HepG2 (cell line): Measurements from ENCODE around the gene AXIN2. TPM values are rescaled to one million over a fixed set of nuclear protein-coding genes. Genes with fewer than 3 reads are reported as not detected.

Source experiments
- ATF1 ChIP-seq: IDR thresholded peaks from 2 replicates; pipeline ENCODE4 v1.6.1; 2016; ENCODE audit warnings: mild to moderate bottlenecking, control low read depth
- BORCS8-MEF2B ChIP-seq: sonication (generic); formaldehyde crosslinking; IDR thresholded peaks from 2 replicates; pipeline ENCODE4 v1.8.0; 2022; ENCODE audit warnings: mild to moderate bottlenecking, missing genetic modification reagents
- CC2D1A ChIP-seq: sonication (generic); formaldehyde crosslinking; IDR thresholded peaks from 2 replicates; pipeline ENCODE4 v1.8.1; 2023; ENCODE audit warnings: mild to moderate bottlenecking, missing genetic modification reagents
- FOSL1 ChIP-seq: sonication (generic); formaldehyde crosslinking; IDR thresholded peaks from 2 replicates; pipeline ENCODE4 v1.9.0; 2021; ENCODE audit warnings: missing genetic modification reagents, borderline replicate concordance
- FOXK2 ChIP-seq: fragments of 450-650 bp; IDR thresholded peaks from 2 replicates; pipeline ENCODE4 v1.6.1; 2016
- FOXO1 ChIP-seq: sonication (generic); formaldehyde crosslinking; IDR thresholded peaks from 2 replicates; pipeline ENCODE4 v1.4.0; 2020; ENCODE audit warnings: missing genetic modification reagents
- HMG20B ChIP-seq: conservative IDR thresholded peaks from 2 replicates; pipeline ENCODE4 v1.6.1; 2016; ENCODE audit warnings: missing genetic modification reagents, missing compliant biosample characterization
- RCOR2 ChIP-seq: IDR thresholded peaks from 2 replicates; pipeline ENCODE4 v1.6.1; 2016; ENCODE audit warnings: missing biosample characterization, missing genetic modification reagents
- RXRB ChIP-seq: IDR thresholded peaks from 2 replicates; pipeline ENCODE4 v1.6.1; 2016; ENCODE audit warnings: borderline replicate concordance, missing genetic modification reagents, missing compliant biosample characterization
- SIN3A ChIP-seq: IDR thresholded peaks from 2 replicates; pipeline ENCODE4 v1.6.1; 2011; ENCODE audit warnings: low read depth, mild to moderate bottlenecking, control low read depth, low read length, borderline replicate concordance
- SNRNP70 ChIP-seq: fragments of 200-400 bp; formaldehyde crosslinking; IDR thresholded peaks from 2 replicates; pipeline ENCODE4 v1.6.1; 2017; ENCODE audit warnings: mild to moderate bottlenecking, low read depth, low read length, moderate library complexity
- ZBTB20 ChIP-seq: sonication (generic); formaldehyde crosslinking; IDR thresholded peaks from 2 replicates; pipeline ENCODE4 v1.8.1; 2023; ENCODE audit warnings: missing genetic modification reagents, low read depth, mild to moderate bottlenecking, borderline replicate concordance
- ZBTB7A ChIP-seq: sonication (generic); formaldehyde crosslinking; IDR thresholded peaks from 2 replicates; pipeline ENCODE4 v1.8.0; 2022; ENCODE audit warnings: mild to moderate bottlenecking, missing genetic modification reagents
- ZNF10 ChIP-seq: sonication (generic); formaldehyde crosslinking; IDR thresholded peaks from 2 replicates; pipeline ENCODE4 v1.4.0; 2020; ENCODE audit warnings: mild to moderate bottlenecking, low read depth, missing genetic modification reagents, borderline replicate concordance
- ZNF253 ChIP-seq: sonication (generic); formaldehyde crosslinking; IDR thresholded peaks from 2 replicates; pipeline ENCODE4 v1.8.0; 2022; ENCODE audit warnings: mild to moderate bottlenecking, missing genetic modification reagents, borderline replicate concordance
- ZNF264 ChIP-seq: sonication (generic); formaldehyde crosslinking; IDR thresholded peaks from 2 replicates; pipeline ENCODE4 v1.4.0; 2020; ENCODE audit warnings: missing genetic modification reagents
- ZNF550 ChIP-seq: sonication (generic); formaldehyde crosslinking; IDR thresholded peaks from 2 replicates; pipeline ENCODE4 v1.4.0; 2020; ENCODE audit warnings: mild to moderate bottlenecking, missing genetic modification reagents, borderline replicate concordance
- polyA plus RNA-seq, 8 experiments: library from polyadenylated mRNA; depleted of rRNA in 3 of 8; stranded (reverse) in 7 of 8; unstranded in 1 of 8; fragments of >200 nt; fragmentation: Illumina TruSeq in 4 of 8; extraction: Trizol in 4 of 8; gene quantifications; 2 replicates each; pipeline versions ENCODE4 v1.2.1 to v1.2.3, GENCODE V29; 2011 to 2016; ENCODE audit warnings: low read depth in 4 of 8, missing spikeins in 1 of 8, mixed read lengths in 1 of 8; ENCODE audit not compliant: insufficient read depth in 1 of 8
- total RNA-seq, 5 experiments: library from RNA; depleted of rRNA; stranded (reverse); fragments of >200 nt; fragmentation: Illumina TruSeq; extraction: Trizol; gene quantifications; 2 replicates each; pipeline ENCODE4 v1.2.3, GENCODE V29; 2016; ENCODE audit warnings: low read depth in 1 of 5
- TF ChIP-seq, protein P1 (sequence below): IDR thresholded peaks from 2 replicates; pipeline ENCODE4 v1.6.1; 2012; ENCODE audit warnings: low read depth, low read length, improper control_type of control experiment
- TF ChIP-seq, protein P2 (sequence below): sonication (generic); formaldehyde crosslinking; IDR thresholded peaks from 2 replicates; pipeline ENCODE4 v1.4.0; 2020; ENCODE audit warnings: mild to moderate bottlenecking, missing genetic modification reagents
- TF ChIP-seq, protein P3 (sequence below): sonication (generic); formaldehyde crosslinking; IDR thresholded peaks from 2 replicates; pipeline ENCODE4 v1.8.0; 2022; ENCODE audit warnings: missing genetic modification reagents, low read depth, mild to moderate bottlenecking, borderline replicate concordance
- TF ChIP-seq, protein P4 (sequence below): sonication (generic); formaldehyde crosslinking; IDR thresholded peaks from 2 replicates; pipeline ENCODE4 v1.4.0; 2020; ENCODE audit warnings: missing genetic modification reagents, low read depth, mild to moderate bottlenecking, borderline replicate concordance

Gene AXIN2
- total and polyA plus RNA-seq, 2 of the 13 experiments (the other 11 are each of a cell fraction or from before 2014, with no cell fraction given) = 58.6 to 63.4 TPM

DNA sequence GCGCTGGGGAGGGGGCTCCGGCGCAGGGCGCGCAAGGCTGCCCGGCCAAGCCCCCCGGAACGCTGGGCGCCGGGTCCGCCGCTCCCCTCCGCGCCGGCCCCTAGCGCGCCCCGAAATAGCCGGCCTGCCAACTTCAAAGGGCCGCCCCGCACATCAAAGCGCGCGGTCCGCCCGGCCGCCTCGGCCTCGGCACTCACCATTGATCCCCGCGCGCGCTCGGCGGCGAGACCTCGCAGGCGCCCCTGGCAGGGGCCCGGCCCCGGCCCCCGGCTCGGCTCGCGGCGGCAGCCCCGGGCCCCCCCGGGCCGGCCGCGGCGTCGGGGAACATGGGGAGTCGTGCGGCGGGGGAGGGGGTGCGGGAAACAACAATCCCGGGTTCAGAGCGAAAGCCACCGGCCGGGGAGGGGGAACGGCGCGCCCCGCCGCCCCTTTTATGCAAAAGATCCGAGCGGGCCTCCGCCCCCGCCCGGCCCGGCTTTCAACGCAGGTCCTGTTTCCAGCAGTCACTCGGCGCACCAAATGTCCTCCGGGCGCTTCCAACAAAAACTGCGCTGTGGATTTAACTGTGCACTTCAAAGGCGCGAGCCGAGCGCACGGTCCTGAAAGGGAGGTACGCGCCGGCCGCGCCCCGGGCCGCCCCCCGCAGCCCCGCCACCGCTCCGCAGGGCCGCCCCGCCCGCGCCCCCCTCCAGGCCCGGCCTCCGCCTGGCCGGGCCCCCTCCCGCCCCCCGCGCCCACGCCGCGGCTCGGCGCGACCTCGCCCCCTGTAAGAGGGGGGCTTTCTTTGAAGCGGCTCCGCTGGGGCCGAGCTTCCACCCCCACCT lies 608 bp downstream of the AXIN2 start (continued):
- TF ChIP-seq ZNF10 (CRISPR knock-in tag) = no peak
- no peak for TF ChIP-seq ZNF550 (CRISPR knock-in tag)
- TF ChIP-seq, protein P1, sequence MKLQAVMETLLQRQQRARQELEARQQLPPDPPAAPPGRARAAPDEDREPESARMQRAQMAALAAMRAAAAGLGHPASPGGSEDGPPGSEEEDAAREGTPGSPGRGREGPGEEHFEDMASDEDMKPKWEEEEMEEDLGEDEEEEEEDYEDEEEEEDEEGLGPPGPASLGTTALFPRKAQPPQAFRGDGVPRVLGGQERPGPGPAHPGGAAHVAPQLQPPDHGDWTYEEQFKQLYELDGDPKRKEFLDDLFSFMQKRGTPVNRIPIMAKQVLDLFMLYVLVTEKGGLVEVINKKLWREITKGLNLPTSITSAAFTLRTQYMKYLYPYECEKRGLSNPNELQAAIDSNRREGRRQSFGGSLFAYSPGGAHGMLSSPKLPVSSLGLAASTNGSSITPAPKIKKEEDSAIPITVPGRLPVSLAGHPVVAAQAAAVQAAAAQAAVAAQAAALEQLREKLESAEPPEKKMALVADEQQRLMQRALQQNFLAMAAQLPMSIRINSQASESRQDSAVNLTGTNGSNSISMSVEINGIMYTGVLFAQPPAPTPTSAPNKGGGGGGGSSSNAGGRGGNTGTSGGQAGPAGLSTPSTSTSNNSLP = no peak
- peak; percentile 4; the same call in 1 of the 2 replicates for TF ChIP-seq RXRB
- no peak for TF ChIP-seq CC2D1A
- TF ChIP-seq HMG20B (CRISPR knock-in tag) = 0 out of 2 replicates have a peak, but pooled peaks have one; percentile 11
- no peak for TF ChIP-seq ZNF264 (CRISPR knock-in tag)
- TF ChIP-seq SIN3A = 0 out of 2 replicates have a peak, but pooled peaks have one; percentile 33
- peak; percentile 57 for TF ChIP-seq FOXO1
- TF ChIP-seq, protein P2, sequence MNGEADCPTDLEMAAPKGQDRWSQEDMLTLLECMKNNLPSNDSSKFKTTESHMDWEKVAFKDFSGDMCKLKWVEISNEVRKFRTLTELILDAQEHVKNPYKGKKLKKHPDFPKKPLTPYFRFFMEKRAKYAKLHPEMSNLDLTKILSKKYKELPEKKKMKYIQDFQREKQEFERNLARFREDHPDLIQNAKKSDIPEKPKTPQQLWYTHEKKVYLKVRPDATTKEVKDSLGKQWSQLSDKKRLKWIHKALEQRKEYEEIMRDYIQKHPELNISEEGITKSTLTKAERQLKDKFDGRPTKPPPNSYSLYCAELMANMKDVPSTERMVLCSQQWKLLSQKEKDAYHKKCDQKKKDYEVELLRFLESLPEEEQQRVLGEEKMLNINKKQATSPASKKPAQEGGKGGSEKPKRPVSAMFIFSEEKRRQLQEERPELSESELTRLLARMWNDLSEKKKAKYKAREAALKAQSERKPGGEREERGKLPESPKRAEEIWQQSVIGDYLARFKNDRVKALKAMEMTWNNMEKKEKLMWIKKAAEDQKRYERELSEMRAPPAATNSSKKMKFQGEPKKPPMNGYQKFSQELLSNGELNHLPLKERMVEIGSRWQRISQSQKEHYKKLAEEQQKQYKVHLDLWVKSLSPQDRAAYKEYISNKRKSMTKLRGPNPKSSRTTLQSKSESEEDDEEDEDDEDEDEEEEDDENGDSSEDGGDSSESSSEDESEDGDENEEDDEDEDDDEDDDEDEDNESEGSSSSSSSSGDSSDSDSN (CRISPR knock-in tag) = peak; percentile 30; the same call in 1 of the 2 replicates
- TF ChIP-seq, protein P3, sequence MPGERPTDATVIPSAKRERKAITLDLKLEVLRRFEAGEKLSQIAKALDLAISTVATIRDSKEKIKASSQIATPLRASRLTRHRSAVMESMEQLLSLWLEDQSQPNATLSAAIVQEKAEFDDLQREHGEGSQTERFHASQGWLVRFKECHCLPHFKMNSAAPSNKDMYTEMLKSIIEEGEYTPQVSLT = no peak
- TF ChIP-seq BORCS8-MEF2B (CRISPR knock-in tag) = no peak
- no peak for TF ChIP-seq RCOR2 (CRISPR knock-in tag)
- TF ChIP-seq, protein P4, sequence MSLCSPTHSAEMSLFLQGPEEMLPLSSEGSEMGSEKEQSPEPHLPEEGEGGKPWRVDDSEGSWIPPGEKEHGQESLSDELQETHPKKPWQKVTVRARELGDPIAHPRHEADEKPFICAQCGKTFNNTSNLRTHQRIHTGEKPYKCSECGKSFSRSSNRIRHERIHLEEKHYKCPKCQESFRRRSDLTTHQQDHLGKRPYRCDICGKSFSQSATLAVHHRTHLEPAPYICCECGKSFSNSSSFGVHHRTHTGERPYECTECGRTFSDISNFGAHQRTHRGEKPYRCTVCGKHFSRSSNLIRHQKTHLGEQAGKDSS (CRISPR knock-in tag) = peak; percentile 59; the same call in 1 of the 2 replicates
- TF ChIP-seq FOXK2 = no peak
- no peak for TF ChIP-seq SNRNP70
- TF ChIP-seq ATF1 (CRISPR knock-in tag) = no peak
- TF ChIP-seq FOSL1 (CRISPR knock-in tag) = no peak
- no peak for TF ChIP-seq ZNF253
- no peak; the same call in 1 of the 2 replicates for TF ChIP-seq ZBTB20 (CRISPR knock-in tag)
- TF ChIP-seq ZBTB7A (CRISPR knock-in tag) = peak; percentile 82; the same call in 1 of the 2 replicates
